ENCODE measurements around the gene ZNF57. TPM values are rescaled to one million over a fixed set of nuclear protein-coding genes. Genes with fewer than 3 reads are reported as not detected.
A peak's percentile ranks its signal among the peaks of the same experiment; 100 is the strongest.

The ZNF57 gene
- total and polyA plus RNA-seq, 9 of the 15 experiments (the other 6 are each of a cell fraction or from before 2014, with no cell fraction given), result 3.9 to 13.5 (median 7.8) TPM

DNA sequence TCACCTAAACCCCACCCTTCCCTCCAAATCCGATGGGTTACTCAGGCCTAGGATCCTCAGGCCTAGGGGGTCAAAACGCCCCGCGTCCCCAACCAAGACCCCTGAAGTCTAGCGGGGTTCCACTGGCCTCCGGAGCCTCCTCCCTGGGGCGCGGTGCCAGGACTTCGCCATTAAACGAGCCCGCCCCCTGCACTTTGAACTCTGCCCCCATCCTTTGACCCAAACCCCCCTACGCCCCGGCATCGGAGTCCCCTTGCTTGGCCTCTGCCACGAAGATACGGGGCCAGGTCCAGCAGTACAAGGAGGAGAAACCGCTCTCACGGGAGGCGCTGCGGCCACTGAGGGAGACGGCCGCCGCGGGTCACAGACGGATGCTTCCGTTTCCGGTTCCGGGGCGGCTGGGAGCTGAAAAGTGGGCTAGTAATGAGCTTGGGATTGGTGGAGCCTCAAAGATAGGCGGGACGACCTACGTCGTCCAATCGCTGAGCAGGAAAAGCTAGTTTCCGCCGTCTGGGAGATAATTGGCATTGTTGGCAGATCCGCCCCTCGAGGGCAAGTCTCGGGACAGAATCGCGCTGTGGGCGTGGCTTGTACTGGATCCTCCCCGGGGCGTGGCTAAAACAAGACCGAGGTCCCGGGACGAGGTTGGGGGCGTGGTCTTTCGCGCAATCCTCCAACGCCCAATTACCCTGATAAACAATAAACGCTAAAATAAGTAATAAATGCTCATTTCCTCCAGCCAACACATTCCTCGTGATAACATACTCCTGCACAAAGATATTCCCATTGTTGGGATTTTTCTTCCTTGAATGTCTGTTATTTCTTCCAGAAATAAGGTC, 49.8 kb downstream of the ZNF57 start (continued):
- TF ChIP-seq, protein P1, sequence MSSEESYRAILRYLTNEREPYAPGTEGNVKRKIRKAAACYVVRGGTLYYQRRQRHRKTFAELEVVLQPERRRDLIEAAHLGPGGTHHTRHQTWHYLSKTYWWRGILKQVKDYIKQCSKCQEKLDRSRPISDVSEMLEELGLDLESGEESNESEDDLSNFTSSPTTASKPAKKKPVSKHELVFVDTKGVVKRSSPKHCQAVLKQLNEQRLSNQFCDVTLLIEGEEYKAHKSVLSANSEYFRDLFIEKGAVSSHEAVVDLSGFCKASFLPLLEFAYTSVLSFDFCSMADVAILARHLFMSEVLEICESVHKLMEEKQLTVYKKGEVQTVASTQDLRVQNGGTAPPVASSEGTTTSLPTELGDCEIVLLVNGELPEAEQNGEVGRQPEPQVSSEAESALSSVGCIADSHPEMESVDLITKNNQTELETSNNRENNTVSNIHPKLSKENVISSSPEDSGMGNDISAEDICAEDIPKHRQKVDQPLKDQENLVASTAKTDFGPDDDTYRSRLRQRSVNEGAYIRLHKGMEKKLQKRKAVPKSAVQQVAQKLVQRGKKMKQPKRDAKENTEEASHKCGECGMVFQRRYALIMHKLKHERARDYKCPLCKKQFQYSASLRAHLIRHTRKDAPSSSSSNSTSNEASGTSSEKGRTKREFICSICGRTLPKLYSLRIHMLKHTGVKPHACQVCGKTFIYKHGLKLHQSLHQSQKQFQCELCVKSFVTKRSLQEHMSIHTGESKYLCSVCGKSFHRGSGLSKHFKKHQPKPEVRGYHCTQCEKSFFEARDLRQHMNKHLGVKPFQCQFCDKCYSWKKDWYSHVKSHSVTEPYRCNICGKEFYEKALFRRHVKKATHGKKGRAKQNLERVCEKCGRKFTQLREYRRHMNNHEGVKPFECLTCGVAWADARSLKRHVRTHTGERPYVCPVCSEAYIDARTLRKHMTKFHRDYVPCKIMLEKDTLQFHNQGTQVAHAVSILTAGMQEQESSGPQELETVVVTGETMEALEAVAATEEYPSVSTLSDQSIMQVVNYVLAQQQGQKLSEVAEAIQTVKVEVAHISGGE (CRISPR knock-in tag; IDR thresholded peaks at IDR 0.05), result peak in 1 of 3 experiments; percentile 91; a peak in 2 of 6 replicates
- TF ChIP-seq FOSL1 (tag; conservative IDR thresholded peaks at IDR 0.05), result peak; percentile 73
- peak; percentile 87 for TF ChIP-seq DACH1 (IDR thresholded peaks at IDR 0.05; ENCODE audit: partially characterized antibody)
- TF ChIP-seq HOXB6 (CRISPR knock-in tag; IDR thresholded peaks at IDR 0.05; ENCODE audit: borderline replicate concordance), result no peak
- peak; percentile 83 for TF ChIP-seq PHB (CRISPR knock-in tag; IDR thresholded peaks at IDR 0.05)
- TF ChIP-seq RHOXF2B (CRISPR knock-in tag; conservative IDR thresholded peaks at IDR 0.05), result no peak
- TF ChIP-seq RBFOX2 (IDR thresholded peaks at IDR 0.05; ENCODE audit: low read depth, low read length), result peak; percentile 100
- TF ChIP-seq CHD1 (IDR thresholded peaks at IDR 0.05; ENCODE audit: low read length), result peak; percentile 68
- TF ChIP-seq, protein P2, sequence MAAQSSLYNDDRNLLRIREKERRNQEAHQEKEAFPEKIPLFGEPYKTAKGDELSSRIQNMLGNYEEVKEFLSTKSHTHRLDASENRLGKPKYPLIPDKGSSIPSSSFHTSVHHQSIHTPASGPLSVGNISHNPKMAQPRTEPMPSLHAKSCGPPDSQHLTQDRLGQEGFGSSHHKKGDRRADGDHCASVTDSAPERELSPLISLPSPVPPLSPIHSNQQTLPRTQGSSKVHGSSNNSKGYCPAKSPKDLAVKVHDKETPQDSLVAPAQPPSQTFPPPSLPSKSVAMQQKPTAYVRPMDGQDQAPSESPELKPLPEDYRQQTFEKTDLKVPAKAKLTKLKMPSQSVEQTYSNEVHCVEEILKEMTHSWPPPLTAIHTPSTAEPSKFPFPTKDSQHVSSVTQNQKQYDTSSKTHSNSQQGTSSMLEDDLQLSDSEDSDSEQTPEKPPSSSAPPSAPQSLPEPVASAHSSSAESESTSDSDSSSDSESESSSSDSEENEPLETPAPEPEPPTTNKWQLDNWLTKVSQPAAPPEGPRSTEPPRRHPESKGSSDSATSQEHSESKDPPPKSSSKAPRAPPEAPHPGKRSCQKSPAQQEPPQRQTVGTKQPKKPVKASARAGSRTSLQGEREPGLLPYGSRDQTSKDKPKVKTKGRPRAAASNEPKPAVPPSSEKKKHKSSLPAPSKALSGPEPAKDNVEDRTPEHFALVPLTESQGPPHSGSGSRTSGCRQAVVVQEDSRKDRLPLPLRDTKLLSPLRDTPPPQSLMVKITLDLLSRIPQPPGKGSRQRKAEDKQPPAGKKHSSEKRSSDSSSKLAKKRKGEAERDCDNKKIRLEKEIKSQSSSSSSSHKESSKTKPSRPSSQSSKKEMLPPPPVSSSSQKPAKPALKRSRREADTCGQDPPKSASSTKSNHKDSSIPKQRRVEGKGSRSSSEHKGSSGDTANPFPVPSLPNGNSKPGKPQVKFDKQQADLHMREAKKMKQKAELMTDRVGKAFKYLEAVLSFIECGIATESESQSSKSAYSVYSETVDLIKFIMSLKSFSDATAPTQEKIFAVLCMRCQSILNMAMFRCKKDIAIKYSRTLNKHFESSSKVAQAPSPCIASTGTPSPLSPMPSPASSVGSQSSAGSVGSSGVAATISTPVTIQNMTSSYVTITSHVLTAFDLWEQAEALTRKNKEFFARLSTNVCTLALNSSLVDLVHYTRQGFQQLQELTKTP (IDR thresholded peaks at IDR 0.05; ENCODE audit: low read depth in 1 of 2, partially characterized antibody in 2 of 2), result peak in 1 of 2 experiments; percentile 89
- peak; percentile 20 for TF ChIP-seq HDAC3 (IDR thresholded peaks at IDR 0.05; ENCODE audit: borderline replicate concordance, partially characterized antibody)
- peak; percentile 88 for TF ChIP-seq TAF9B (IDR thresholded peaks at IDR 0.05; ENCODE audit: partially characterized antibody)
- TF ChIP-seq ZNF184 (CRISPR knock-in tag; IDR thresholded peaks at IDR 0.05), result no peak
- TF ChIP-seq TCF7 (IDR thresholded peaks at IDR 0.05; ENCODE audit: borderline replicate concordance), result no peak
- TF ChIP-seq, protein P3, sequence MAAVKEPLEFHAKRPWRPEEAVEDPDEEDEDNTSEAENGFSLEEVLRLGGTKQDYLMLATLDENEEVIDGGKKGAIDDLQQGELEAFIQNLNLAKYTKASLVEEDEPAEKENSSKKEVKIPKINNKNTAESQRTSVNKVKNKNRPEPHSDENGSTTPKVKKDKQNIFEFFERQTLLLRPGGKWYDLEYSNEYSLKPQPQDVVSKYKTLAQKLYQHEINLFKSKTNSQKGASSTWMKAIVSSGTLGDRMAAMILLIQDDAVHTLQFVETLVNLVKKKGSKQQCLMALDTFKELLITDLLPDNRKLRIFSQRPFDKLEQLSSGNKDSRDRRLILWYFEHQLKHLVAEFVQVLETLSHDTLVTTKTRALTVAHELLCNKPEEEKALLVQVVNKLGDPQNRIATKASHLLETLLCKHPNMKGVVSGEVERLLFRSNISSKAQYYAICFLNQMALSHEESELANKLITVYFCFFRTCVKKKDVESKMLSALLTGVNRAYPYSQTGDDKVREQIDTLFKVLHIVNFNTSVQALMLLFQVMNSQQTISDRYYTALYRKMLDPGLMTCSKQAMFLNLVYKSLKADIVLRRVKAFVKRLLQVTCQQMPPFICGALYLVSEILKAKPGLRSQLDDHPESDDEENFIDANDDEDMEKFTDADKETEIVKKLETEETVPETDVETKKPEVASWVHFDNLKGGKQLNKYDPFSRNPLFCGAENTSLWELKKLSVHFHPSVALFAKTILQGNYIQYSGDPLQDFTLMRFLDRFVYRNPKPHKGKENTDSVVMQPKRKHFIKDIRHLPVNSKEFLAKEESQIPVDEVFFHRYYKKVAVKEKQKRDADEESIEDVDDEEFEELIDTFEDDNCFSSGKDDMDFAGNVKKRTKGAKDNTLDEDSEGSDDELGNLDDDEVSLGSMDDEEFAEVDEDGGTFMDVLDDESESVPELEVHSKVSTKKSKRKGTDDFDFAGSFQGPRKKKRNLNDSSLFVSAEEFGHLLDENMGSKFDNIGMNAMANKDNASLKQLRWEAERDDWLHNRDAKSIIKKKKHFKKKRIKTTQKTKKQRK (IDR thresholded peaks at IDR 0.05; ENCODE audit: borderline replicate concordance, low read depth, low read length), result peak; percentile 80; the same call in 1 of the 2 replicates
- TF ChIP-seq BCL6 (CRISPR knock-in tag; IDR thresholded peaks at IDR 0.05), result no peak
- peak; percentile 80; the same call in 1 of the 2 replicates for TF ChIP-seq HDAC8 (tag; IDR thresholded peaks at IDR 0.05)

Measured in K562 (cell line).